ENCODE measurements around the gene USP24.
"Not testable (repeated sequence)": the region's sequence is repeated elsewhere in the genome, so short reads cannot be mapped to it uniquely, and the experiment has no call there.

The USP24 gene

GRCh38 chr1:55049271-55049913 lies 165.8 kb downstream of the USP24 start:
- DNase-seq = no peak

DNA sequence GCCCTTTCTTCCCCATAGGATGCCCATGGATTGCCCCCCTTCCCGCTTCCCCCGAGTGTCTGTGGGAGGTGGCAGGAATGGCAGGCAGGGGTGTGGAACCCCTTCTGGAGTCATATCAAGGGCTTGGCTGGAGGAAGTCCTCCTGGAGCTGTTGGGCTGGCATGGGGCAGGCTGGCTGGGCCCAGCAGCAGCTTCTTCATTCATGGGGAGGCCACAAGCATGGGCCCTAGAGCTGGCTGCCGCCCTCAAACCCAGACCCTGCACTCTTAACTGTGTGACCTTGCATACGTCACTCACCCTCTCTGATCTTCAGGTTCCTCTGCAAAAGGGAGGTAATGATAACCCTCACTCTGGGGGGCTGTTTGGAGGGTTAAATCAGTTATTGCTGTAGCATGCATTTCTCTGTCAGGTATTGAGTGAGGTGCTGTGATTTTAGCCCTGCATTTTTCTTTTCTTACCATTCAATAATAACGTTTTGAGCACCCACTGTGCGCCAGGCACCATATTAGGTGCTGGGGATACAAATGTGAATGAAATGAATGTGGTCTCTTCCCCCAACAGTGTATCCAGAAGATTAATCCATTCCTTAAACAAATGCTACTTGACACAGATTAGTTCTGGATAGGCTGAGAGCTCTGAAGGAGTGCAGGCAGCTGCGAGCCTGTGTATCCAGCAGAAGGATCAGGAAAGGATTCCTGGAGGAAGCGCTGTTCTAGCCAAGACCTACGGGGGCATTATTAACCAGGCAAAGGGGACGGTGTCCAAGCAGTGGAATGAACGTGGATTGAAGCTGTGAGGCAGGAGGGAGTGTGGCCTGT lies 166.5 kb downstream of the USP24 start:
- no peak for DNase-seq

GRCh38 chr1:55047611-55048010 lies 167.6 kb downstream of the USP24 start:
- no peak for DNase-seq

DNA sequence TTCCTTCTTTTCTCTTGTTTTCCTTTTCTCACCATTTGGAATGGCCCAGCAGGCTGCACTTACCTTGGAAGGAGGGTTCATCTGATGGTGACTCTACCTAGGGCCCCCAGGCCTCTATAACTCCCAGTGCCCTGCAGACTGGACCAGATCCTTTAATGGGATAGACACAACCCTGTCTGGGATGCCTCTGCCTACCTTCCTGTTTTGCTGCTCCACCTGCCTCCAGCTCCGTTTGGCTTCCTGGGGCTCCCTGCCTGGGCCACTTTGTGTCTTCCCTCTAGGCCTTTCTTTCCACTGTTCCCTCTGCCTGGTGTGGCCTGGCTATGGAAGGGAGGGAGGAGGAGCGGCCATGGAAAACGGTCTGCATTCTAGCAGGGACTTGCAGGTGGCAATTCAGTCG lies 168.3 kb downstream of the USP24 start:
- DNase-seq = no peak

GRCh38 chr1:55045430-55045829 lies 169.7 kb downstream of the USP24 start:
- DNase-seq = no peak

DNA sequence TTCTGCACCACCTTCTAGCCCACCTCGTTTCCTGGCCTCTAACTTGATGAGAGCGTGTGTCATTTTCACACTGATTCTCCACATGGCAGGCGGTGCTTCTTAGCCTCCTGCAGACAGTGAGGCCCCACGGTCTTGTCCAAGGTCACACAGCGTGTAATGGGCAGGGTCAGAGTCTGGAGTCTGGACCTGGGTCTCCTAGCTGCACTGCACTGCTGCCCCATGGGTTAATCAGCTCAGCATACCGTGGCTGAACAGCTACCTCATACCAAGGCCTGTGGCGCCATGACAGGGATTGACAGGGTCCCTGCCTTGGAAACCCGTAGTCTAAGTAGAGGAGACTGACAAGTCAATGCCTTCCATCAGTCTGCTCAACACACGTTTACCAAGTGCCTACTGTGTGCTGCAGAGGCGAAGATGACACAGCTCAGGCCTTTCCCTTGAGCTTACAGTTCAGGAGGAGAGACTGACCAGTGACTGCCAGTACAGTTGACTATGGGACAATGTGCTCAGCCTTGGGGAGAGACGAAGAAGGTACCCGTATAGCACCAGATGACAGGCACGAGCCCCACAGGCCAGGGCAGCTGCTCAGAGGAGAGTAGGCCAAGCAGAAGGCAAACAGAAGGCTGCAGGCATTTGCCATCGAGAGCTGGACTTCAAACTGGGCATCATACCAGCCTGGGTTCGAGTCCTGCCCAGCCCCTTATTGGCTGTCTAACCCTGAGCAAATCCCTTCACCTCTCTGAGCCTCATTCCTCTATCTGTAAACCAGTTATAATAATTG lies 170.4 kb downstream of the USP24 start:
- no peak for DNase-seq

GRCh38 chr1:55043726-55044125 lies 171.4 kb downstream of the USP24 start:
- DNase-seq = no peak

GRCh38 chr1:55043011-55043410 lies 172.2 kb downstream of the USP24 start:
- no peak for DNase-seq

DNA sequence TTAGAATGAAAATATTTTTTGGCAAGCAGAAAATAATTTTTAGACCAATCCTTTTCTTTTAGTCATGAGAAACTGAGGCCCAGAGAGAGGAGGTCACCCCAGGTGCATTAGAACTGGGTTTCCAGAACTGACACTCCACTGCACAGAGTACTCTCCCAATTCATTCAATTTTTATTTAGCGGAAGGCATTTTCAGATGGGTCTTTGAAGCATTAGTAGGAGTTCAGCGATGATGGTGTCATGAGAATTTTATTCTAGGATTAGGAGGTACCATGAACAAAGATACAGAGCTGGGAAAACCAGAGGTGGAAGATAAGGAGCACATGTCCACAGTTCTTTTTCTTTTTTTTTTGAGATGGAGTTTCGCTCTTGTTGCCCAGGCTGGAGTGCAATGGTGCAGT lies 173.6 kb downstream of the USP24 start:
- DNase-seq = no peak

DNA sequence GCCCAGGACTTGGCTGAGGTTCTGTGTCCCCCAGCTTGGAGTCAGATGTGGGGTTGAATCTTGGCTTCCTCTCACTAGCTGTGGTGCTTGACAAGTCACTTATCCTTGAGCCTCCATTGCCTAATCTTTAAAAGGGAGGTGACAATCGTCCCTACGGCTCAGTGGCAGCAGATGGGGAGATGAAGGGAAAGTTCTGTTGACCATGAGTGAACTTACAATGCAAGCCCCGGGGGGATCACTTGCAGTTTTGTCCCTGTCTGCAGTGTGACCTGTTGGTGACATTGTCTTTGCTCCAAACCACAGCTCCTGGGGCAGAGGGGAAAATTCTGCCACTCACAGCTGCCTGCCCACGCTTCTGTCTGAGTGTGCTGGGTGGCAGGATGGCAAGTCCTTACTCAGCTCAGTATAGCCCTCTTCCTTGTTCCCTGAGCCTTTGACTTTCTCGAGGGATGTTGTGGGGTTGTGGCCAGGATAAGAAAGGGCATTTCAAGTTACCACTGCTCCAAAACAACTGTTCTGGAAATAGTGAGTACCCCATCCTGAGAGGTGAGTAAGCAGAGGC lies 174.2 kb downstream of the USP24 start:
- DNase-seq = no peak

DNA sequence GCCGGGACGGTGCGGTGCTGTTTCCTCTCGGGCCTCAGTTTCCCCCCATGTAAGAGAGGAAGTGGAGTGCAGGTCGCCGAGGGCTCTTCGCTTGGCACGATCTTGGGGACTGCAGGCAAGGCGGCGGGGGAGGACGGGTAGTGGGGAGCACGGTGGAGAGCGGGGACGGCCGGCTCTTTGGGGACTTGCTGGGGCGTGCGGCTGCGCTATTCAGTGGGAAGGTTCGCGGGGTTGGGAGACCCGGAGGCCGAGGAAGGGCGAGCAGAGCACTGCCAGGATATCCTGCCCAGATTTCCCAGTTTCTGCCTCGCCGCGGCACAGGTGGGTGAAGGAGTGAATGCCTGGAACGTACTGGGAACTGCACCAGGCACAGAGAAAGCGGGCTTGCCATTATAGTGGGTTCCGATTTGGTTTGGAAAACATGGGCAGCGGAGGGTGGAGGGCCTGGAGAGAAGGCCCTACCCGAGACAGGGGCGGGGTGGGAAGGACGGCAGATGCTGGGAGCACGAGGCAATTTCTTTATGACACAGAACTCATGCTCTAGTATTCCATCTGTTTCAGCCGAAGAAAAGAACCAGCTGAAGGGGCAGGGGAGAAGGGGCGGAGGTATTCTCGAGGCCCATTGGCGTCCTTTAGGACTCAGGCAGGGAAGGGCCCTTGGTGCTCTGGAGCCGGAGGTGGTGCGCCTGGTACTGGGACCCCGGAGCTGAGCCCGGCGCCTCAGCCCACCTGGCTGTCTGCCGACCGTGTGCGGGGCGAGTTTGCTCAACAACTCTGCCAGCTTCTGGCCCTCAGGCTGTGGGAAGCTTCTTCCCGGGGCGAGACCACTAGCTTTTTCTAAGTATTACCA lies 174.9 kb downstream of the USP24 start:
- no peak for DNase-seq

DNA sequence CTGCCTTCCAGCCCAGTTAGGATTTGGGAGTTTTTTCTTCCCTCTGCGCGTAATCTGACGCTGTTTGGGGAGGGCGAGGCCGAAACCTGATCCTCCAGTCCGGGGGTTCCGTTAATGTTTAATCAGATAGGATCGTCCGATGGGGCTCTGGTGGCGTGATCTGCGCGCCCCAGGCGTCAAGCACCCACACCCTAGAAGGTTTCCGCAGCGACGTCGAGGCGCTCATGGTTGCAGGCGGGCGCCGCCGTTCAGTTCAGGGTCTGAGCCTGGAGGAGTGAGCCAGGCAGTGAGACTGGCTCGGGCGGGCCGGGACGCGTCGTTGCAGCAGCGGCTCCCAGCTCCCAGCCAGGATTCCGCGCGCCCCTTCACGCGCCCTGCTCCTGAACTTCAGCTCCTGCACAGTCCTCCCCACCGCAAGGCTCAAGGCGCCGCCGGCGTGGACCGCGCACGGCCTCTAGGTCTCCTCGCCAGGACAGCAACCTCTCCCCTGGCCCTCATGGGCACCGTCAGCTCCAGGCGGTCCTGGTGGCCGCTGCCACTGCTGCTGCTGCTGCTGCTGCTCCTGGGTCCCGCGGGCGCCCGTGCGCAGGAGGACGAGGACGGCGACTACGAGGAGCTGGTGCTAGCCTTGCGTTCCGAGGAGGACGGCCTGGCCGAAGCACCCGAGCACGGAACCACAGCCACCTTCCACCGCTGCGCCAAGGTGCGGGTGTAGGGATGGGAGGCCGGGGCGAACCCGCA lies 175.7 kb downstream of the USP24 start, which contains the start of gene PCSK9:
Gene PCSK9, plus strand, starts transcription at position 207 of the 741 bp plus-strand sequence. Its CDS starts 290 bp downstream, at position 497.
- no peak for DNase-seq

GRCh38 chr1:55038974-55039341 lies 176.2 kb downstream of the USP24 start:
- no peak for DNase-seq

- no peak for DNase-seq
These were observed 176.7 kb downstream of the USP24 start for GRCh38 chr1:55038552-55038838.

GRCh38 chr1:55037733-55038551 lies 177.2 kb downstream of the USP24 start:
- no peak for DNase-seq

- no peak for DNase-seq
These were observed 179.3 kb downstream of the USP24 start for GRCh38 chr1:55035904-55036303.

DNA sequence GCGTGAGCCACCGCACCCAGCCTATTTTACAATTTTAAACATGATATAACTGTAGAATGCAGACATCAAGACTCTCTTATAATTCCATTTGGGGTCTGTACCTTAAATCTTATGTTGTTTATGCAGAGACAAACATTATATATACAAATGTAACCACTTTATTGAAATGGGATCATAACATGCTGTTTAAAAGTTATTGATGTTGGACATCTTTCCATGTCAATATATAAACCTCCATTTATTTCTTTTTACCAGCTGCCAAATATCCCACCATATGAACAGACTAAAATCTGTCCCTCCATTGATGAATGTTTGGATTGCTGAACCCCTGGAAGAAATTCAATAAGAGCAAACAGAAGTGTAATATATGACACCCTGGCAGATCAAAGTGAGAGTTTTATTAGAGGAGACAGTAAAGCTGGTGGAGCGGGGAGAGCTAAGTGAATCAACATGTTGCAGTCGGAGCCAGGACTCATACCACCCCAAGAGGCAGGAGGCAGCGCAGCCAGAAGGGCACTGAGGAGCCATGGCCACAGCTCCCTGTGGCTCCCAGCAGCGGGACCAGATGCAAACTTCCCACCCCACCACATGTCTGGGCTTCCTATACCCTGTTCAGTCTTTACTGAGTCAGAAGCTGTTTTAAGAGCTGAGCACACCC lies 180.6 kb downstream of the USP24 start:
- no peak for DNase-seq

GRCh38 chr1:55033265-55033614 lies 181.9 kb downstream of the USP24 start:
- no peak for DNase-seq

- DNase-seq = not testable (repeated sequence)
These were observed 184.1 kb downstream of the USP24 start for GRCh38 chr1:55031098-55031497.

GRCh38 chr1:55026682-55027081 lies 188.5 kb downstream of the USP24 start:
- DNase-seq = not testable (repeated sequence)

All from CD4-positive, alpha-beta T cell treated with Interleukin-15 for 1 hour (primary cell).